Brain pericyte (primary cell): Measurements from ENCODE around the gene FAM98C.
"Not testable (repeated sequence)": the region's sequence is repeated elsewhere in the genome, so short reads cannot be mapped to it uniquely, and the experiment has no call there.

Experiments
- DNase-seq: peaks from one replicate; pipeline ENCODE4 v3.0.0-alpha.2; 2012; ENCODE audit warnings: low read depth, low spot score

Gene FAM98C

GRCh38 chr19:38395381-38396114, 7.3 kb upstream of the FAM98C start:
- DNase-seq: no peak

- no peak for DNase-seq
Observed at GRCh38 chr19:38399081-38399480, 3.8 kb upstream of the FAM98C start.

GRCh38 chr19:38399537-38399936, 3.4 kb upstream of the FAM98C start:
- DNase-seq: no peak

GRCh38 chr19:38400361-38400760, 2.5 kb upstream of the FAM98C start:
- DNase-seq: no peak

- DNase-seq: no peak
Observed at GRCh38 chr19:38401148-38401547, 1.7 kb upstream of the FAM98C start.

GRCh38 chr19:38402623-38402966, 298 bp upstream of the FAM98C start:
- no peak for DNase-seq

- DNase-seq: no peak
Observed at GRCh38 chr19:38404858-38405257, 2.0 kb downstream of the FAM98C start.

- no peak for DNase-seq
Observed at GRCh38 chr19:38405276-38405675, 2.4 kb downstream of the FAM98C start.

- no peak for DNase-seq
Observed at GRCh38 chr19:38409631-38410133, 6.8 kb downstream of the FAM98C start.

- not testable (repeated sequence) for DNase-seq
Observed at GRCh38 chr19:38410407-38410806, 7.5 kb downstream of the FAM98C start.

GRCh38 chr19:38411041-38411712, 8.3 kb downstream of the FAM98C start:
- DNase-seq: no peak

- DNase-seq: not testable (repeated sequence)
Observed at GRCh38 chr19:38411898-38412297, 9.0 kb downstream of the FAM98C start.

GRCh38 chr19:38412491-38412890, 9.6 kb downstream of the FAM98C start:
- DNase-seq: no peak

- no peak for DNase-seq
Observed at GRCh38 chr19:38412961-38413360, 10.1 kb downstream of the FAM98C start.

GRCh38 chr19:38413416-38413815, 10.5 kb downstream of the FAM98C start:
- no peak for DNase-seq

- no peak for DNase-seq
Observed at GRCh38 chr19:38417146-38417543, 14.3 kb downstream of the FAM98C start.

- DNase-seq: no peak
Observed at GRCh38 chr19:38417544-38418506, 14.9 kb downstream of the FAM98C start.

GRCh38 chr19:38420935-38421334, 18.0 kb downstream of the FAM98C start:
- no peak for DNase-seq

- DNase-seq: no peak
Observed at GRCh38 chr19:38421856-38422255, 19.0 kb downstream of the FAM98C start.

- no peak for DNase-seq
Observed at GRCh38 chr19:38422438-38422837, 19.5 kb downstream of the FAM98C start.

GRCh38 chr19:38424272-38424671, 21.4 kb downstream of the FAM98C start:
- no peak for DNase-seq

- DNase-seq: no peak
Observed at GRCh38 chr19:38425222-38425809, 22.4 kb downstream of the FAM98C start.
